ENCODE data around the gene AKIRIN1. TPM values are rescaled to one million over a fixed set of nuclear protein-coding genes. Genes with fewer than 3 reads are reported as not detected.

Gene AKIRIN1
- total RNA-seq, 2 experiments from 2014 or later, result 40.0 to 50.4 TPM

- intact Hi-C loops (cut with micrococcal nuclease; ENCODE audit: unreplicated experiment), result loop anchor here (5.0 kb wide), 1 partner anchor 98 kb away; no protein-coding TSS in a partner anchor
- BruUV-seq (replicated peaks), result no TSS peak
These were observed 3.1 kb downstream of the AKIRIN1 start for GRCh38 chr1:38994196-38994595.

GRCh38 chr1:38997034-38997900 is 6.2 kb downstream of the AKIRIN1 start:
- Histone ChIP-seq H3K9me3 (ENCODE audit: low read length) (no peaks in the 10 kb centered on the region), H3K36me3 (ENCODE audit: insufficient read depth, low read length) (peaks cover 97% of the 10 kb centered on the region), H3K9me2 (ENCODE audit: insufficient read depth, low read length) (no peaks in the 10 kb centered on the region), H2AFZ (ENCODE audit: low read length) (no peak overlapping the region), H3K4me3 (ENCODE audit: low read depth, low read length, poor library complexity, severe bottlenecking) (no peak overlapping the region), H3K4me2 (ENCODE audit: low read length) (peak overlapping the region; percentile 18; the same call in 1 of the 2 replicates), H3K4me1 (ENCODE audit: insufficient read depth, low read length, poor library complexity, severe bottlenecking) (peaks cover 20% of the 10 kb centered on the region), H3K27ac (ENCODE audit: low read depth, low read length, poor library complexity, severe bottlenecking) (no peak overlapping the region), H4K20me1 (ENCODE audit: insufficient read depth, low read length) (peaks cover 31% of the 10 kb centered on the region), H3K79me2 (ENCODE audit: insufficient read depth, low read depth, low read length) (peaks cover 71% of the 10 kb centered on the region)
- DNase-seq (ENCODE audit: low spot score), result no peak
- ChIA-PET POLR2A (interaction anchor here (0.7 to 1.4 kb wide), 3 partner anchors 12 to 29 kb away, joined by 3 to 4 read pairs (median 3); partner anchors contain the start of gene NDUFS5), CTCF (ENCODE audit: unreplicated experiment) (interaction anchor here (0.5 kb wide), 1 partner anchor 29 kb away, joined by 3 read pairs; the partner anchor contains the start of gene NDUFS5)
- no peak for TF ChIP-seq EZH2phosphoT487 (IDR thresholded peaks at IDR 0.05; ENCODE audit: borderline replicate concordance, low read depth, low read length)
- TF ChIP-seq, protein P1, sequence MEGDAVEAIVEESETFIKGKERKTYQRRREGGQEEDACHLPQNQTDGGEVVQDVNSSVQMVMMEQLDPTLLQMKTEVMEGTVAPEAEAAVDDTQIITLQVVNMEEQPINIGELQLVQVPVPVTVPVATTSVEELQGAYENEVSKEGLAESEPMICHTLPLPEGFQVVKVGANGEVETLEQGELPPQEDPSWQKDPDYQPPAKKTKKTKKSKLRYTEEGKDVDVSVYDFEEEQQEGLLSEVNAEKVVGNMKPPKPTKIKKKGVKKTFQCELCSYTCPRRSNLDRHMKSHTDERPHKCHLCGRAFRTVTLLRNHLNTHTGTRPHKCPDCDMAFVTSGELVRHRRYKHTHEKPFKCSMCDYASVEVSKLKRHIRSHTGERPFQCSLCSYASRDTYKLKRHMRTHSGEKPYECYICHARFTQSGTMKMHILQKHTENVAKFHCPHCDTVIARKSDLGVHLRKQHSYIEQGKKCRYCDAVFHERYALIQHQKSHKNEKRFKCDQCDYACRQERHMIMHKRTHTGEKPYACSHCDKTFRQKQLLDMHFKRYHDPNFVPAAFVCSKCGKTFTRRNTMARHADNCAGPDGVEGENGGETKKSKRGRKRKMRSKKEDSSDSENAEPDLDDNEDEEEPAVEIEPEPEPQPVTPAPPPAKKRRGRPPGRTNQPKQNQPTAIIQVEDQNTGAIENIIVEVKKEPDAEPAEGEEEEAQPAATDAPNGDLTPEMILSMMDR (conservative IDR thresholded peaks at IDR 0.05; ENCODE audit: low read length), result no peak
- BruUV-seq (replicated peaks), result no TSS peak
- intact Hi-C loops (cut with micrococcal nuclease; ENCODE audit: unreplicated experiment), result no loop called here

More at GRCh38 chr1:38994196-38994595, 3.1 kb downstream of the AKIRIN1 start:
- CTCF ChIA-PET (ENCODE audit: unreplicated experiment), result no interaction called here
- Histone ChIP-seq H3K79me2 (ENCODE audit: insufficient read depth, low read depth, low read length) (peaks cover 79% of the 10 kb centered on the region), H3K27ac (ENCODE audit: low read depth, low read length, poor library complexity, severe bottlenecking) (no peak overlapping the region), H2AFZ (ENCODE audit: low read length) (no peak overlapping the region), H4K20me1 (ENCODE audit: insufficient read depth, low read length) (peaks cover 31% of the 10 kb centered on the region), H3K36me3 (ENCODE audit: insufficient read depth, low read length) (peaks cover 67% of the 10 kb centered on the region), H3K9me2 (ENCODE audit: insufficient read depth, low read length) (no peaks in the 10 kb centered on the region), H3K4me3 (ENCODE audit: low read depth, low read length, poor library complexity, severe bottlenecking) (no peak overlapping the region), H3K9me3 (ENCODE audit: low read length) (no peaks in the 10 kb centered on the region), H3K4me2 (ENCODE audit: low read length) (no peak overlapping the region), H3K4me1 (ENCODE audit: insufficient read depth, low read length, poor library complexity, severe bottlenecking) (peaks cover 31% of the 10 kb centered on the region)
- POLR2A ChIA-PET, result interaction anchor here (0.6 kb wide), 1 partner anchor 1143 kb away, joined by 4 read pairs; no protein-coding TSS in a partner anchor
- TF ChIP-seq, protein P1 (conservative IDR thresholded peaks at IDR 0.05; ENCODE audit: low read length), result no peak
- TF ChIP-seq EZH2phosphoT487 (IDR thresholded peaks at IDR 0.05; ENCODE audit: borderline replicate concordance, low read depth, low read length), result no peak
- no peak for DNase-seq (ENCODE audit: low spot score)

- DNase-seq (ENCODE audit: low spot score), result no peak
- Histone ChIP-seq H3K9me2 (ENCODE audit: insufficient read depth, low read length) (no peaks in the 10 kb centered on the region), H4K20me1 (ENCODE audit: insufficient read depth, low read length) (peaks cover 25% of the 10 kb centered on the region), H2AFZ (ENCODE audit: low read length) (no peak overlapping the region), H3K36me3 (ENCODE audit: insufficient read depth, low read length) (peaks cover 99% of the 10 kb centered on the region), H3K27ac (ENCODE audit: low read depth, low read length, poor library complexity, severe bottlenecking) (no peak overlapping the region), H3K9me3 (ENCODE audit: low read length) (no peaks in the 10 kb centered on the region), H3K4me3 (ENCODE audit: low read depth, low read length, poor library complexity, severe bottlenecking) (no peak overlapping the region), H3K4me2 (ENCODE audit: low read length) (no peak overlapping the region), H3K79me2 (ENCODE audit: insufficient read depth, low read depth, low read length) (peaks cover 65% of the 10 kb centered on the region), H3K4me1 (ENCODE audit: insufficient read depth, low read length, poor library complexity, severe bottlenecking) (peaks cover 15% of the 10 kb centered on the region)
- BruUV-seq (replicated peaks), result no TSS peak
- POLR2A ChIA-PET, result interaction anchor here (1.2 to 1.4 kb wide), 2 partner anchors 12 to 29 kb away, joined by 3 to 4 read pairs; partner anchors contain the start of gene NDUFS5
- intact Hi-C loops (cut with micrococcal nuclease; ENCODE audit: unreplicated experiment), result no loop called here
- TF ChIP-seq, protein P1 (conservative IDR thresholded peaks at IDR 0.05; ENCODE audit: low read length), result no peak
- TF ChIP-seq EZH2phosphoT487 (IDR thresholded peaks at IDR 0.05; ENCODE audit: borderline replicate concordance, low read depth, low read length), result no peak
- CTCF ChIA-PET (ENCODE audit: unreplicated experiment), result no interaction called here
These were observed 6.8 kb downstream of the AKIRIN1 start for GRCh38 chr1:38997901-38998190.
